OCI-LY1 (cell line): ENCODE measurements around the gene TMEM40.

Experiments used
- EZH2 ChIP-seq: fragments of 200-600 bp; sonication (generic), shearing (Covaris generic); IDR thresholded peaks from 2 replicates; pipeline ENCODE4 v1.8.0; 2017; ENCODE audit warnings: borderline replicate concordance, mixed run types, mild to moderate bottlenecking, antibody characterized with exemption, low read length, moderate library complexity, mixed read lengths
- TF ChIP-seq, protein P1 (sequence below): fragments of 200-600 bp; sonication (generic), shearing (Covaris generic); IDR thresholded peaks from 2 replicates; pipeline ENCODE4 v1.5.1; 2017; ENCODE audit warnings: mild to moderate bottlenecking, antibody characterized with exemption, low read length, moderate library complexity, mixed read lengths

DNA sequence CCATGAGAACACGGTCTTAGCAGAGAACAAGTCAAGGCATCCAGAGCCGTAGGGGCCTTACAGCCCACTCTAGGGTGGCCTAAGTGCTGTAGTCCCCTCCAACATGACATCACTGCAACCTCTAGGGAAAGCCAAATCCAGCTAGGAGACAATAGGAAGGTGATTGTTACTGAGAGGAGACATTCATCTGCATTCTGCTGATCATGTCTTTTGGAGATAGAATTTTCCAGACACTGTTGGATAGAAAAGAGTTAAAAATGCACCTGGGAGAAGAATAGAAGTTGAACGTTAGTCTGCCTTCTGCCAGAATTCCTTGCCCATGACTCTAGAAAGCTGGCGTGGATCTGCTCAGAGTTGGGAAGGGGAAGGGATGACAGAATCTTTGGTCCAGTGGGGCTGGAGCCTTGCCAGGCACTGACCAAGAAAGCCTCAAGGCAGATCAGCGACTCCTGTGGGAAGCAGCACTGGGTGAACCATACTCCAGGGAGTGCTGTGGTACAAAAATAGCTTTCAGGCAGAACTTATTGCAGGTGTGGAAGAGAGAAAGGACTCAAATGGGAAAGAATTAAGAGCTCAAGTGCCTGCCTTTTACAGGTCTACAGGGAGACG lies 50.4 kb downstream of the TMEM40 start:
- TF ChIP-seq EZH2: no peak
- TF ChIP-seq, protein P1, sequence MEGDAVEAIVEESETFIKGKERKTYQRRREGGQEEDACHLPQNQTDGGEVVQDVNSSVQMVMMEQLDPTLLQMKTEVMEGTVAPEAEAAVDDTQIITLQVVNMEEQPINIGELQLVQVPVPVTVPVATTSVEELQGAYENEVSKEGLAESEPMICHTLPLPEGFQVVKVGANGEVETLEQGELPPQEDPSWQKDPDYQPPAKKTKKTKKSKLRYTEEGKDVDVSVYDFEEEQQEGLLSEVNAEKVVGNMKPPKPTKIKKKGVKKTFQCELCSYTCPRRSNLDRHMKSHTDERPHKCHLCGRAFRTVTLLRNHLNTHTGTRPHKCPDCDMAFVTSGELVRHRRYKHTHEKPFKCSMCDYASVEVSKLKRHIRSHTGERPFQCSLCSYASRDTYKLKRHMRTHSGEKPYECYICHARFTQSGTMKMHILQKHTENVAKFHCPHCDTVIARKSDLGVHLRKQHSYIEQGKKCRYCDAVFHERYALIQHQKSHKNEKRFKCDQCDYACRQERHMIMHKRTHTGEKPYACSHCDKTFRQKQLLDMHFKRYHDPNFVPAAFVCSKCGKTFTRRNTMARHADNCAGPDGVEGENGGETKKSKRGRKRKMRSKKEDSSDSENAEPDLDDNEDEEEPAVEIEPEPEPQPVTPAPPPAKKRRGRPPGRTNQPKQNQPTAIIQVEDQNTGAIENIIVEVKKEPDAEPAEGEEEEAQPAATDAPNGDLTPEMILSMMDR: no peak
